ENCODE data around the gene CCM2.
"Not testable (repeated sequence)": the region's sequence is repeated elsewhere in the genome, so short reads cannot be mapped to it uniquely, and the experiment has no call there.

The CCM2 gene

DNA sequence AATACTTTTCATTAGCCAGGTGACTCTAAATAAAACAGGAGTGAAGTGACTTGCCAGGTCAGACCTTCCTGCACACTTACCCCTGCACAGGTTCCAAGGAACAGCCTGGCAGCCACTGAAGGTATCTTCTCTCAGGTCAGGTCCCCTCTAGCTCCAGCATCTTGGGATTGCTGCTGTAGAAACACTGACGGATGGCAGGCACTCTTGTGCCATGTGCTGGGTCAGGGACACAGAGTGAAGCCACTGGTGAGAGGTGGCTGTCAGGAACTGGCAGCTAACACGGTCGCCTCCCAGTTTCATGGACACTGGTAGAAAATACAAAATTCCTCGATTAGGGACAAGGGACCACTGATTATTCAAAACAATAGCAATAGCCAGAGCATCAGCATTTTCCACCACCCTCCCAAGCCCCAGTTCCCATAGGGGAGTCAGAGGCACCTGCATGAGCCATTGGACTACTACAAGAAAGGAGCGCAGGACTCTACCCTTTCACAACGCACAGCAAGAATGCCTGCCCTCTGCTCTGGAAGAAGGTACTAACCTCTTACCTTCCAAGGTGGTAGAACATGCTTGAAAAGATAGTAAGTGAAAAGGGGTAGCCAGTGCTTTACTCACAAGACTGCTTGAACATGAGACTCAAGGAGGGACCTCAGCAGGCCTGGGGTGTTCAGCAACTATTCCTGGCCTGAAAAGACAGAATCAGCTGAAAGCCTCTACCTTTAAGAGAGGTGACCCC lies 16.1 kb upstream of the CCM2 start:
- no peak for DNase-seq

DNA sequence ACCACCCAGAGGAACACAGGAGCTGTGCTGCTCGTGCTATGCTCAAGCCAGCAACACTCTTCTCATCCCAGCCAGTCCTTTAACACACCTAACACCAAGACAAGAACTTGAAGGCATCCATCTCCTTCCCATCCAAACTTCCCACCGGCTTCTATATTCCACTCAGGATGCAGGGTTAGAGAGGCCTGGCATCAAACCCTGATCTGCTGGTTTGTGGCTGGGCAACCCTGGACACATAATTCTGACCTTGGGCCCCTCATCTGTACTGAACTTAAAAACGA lies 15.6 kb upstream of the CCM2 start:
- no peak for DNase-seq

DNA sequence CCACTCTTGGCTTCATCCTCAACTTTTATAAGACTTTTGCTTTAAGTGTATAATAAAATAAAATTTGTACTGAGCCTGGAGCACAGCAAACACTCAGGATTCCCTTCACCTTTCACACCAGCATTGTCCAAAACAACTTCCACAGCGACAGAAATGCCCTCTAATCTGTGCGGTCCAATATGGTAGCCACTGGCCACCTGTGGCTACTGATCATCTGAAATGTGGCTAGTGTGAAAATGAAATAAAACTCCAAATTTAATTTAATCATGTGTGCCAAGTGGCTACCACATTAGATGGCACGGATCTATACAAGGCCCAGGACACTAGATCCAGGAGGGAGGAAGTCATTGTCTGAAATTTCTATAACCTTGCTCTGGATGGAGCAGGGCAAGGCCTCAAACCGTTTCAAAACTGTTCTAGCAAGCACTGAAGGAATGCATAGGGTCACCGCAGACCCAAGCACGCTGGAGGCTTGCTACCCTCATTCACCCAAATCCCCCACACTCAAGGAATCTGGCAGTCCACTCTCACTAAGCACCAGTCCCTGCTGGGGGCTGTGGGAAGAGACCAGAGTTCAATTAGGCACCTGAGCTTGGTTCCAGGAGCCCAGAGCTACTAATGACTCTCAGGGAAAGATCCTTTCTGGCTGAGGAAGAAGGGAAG lies 14.8 kb upstream of the CCM2 start:
- no peak for DNase-seq

DNA sequence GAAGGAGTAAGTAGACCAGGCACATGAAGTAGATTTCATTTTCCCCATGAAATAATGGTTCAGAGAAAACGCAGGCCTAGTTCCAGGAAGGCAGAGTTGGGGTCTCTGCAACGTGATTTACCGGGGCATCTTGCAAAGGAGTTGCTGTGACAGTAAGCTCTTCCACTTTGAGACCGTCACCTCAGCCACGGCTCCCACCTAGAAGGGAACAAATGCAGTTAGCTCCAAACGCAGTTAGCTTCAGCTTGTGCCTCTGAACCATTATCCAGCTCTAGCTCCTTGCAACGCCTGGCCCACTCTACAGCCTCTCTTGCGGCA lies 14.1 kb upstream of the CCM2 start:
- no peak for DNase-seq

GRCh38 chr7:44986218-44987053 lies 13.6 kb upstream of the CCM2 start:
- DNase-seq, result peak; percentile 96

- no peak for DNase-seq
Observed at GRCh38 chr7:44987457-44987856, 12.5 kb upstream of the CCM2 start.

- DNase-seq, result no peak
Observed at GRCh38 chr7:44987996-44988395, 12.0 kb upstream of the CCM2 start.

GRCh38 chr7:44988701-44989100 lies 11.3 kb upstream of the CCM2 start:
- DNase-seq, result no peak

DNA sequence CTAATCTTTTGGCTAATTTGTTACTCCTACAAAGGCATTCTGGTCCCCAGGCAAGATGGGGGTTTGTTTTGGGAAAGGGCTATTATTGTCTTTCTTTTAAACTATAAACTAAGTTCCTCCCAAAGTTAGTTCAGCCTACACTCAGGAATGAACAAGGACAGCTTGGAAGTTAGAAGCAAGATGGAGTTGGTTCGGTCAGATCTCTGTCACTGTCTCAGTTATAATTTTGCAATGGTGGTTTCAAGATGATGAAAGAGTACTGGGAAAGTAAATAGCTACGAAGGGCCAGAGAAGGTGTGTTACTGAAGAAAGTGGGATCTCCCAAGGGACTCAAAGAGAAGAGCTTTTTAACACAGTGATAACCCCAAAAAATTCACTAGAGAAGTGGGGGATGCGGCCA lies 10.9 kb upstream of the CCM2 start:
- no peak for DNase-seq

- peak; percentile 15 for DNase-seq
Observed at GRCh38 chr7:44990109-44991023, 9.6 kb upstream of the CCM2 start.

DNA sequence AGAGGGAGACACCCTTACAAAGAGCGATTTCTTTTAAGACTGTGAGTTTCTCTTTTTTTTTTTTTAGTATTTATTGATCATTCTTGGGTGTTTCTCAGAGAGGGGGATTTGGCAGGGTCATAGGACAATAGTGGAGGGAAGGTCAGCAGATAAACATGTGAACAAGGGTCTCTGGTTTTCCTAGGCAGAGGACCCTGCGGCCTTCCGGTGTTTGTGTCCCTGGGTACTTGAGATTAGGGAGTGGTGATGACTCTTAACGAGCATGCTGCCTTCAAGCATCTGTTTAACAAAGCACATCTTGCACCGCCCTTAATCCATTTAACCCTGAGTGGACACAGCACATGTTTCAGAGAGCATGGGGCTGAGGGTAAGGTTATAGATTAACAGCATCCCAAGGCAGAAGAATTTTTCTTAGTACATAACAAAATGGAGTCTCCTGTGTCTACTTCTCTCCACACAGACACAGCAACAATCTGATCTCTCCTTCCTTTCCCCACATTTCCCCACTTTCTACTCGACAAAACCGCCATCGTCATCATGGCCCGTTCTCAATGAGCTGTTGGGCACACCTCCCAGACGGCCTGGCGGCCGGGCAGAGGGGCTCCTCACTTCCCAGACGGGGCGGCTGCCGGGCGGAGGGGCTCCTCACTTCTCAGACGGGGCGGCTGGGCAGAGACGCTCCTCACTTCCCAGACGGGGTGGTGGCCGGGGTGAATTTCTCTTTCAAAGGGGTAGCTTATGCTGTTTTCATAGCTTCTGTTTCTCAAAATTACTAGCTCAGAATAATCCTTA lies 7.8 kb upstream of the CCM2 start:
- not testable (repeated sequence) for DNase-seq

DNA sequence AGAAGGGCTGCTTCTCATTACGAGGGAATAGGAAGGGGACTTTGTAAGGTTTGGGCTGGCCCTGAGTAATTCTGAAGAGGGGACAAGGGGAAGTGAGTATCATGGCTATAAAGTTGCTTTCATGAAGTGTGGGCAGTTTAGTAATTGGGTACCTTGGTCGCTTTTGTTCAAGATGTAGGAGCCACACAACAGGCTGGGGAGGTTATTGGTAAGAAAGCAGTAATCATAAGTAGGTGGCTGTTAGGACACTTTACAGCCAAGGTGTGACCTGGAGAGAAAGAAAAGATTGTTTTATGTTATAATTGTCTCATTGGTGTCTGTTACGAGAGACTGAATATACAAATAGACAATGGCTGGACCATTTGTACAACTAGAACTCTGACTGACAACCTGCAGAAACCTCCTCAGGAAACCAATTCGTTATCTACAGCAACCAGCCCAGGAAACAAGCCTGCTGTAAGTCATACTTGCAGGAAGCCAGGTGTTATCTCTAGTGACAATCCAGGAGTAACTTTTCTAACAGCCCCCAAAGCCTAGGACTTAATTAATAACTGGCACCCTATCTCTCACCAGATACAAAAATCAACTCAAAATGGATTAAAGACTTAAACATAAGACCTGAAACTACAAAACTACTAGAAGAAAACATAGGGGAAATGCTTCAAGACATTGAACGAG lies 5.0 kb upstream of the CCM2 start:
- no peak for DNase-seq

- DNase-seq, result no peak
Observed at GRCh38 chr7:44995555-44996493, 4.2 kb upstream of the CCM2 start.

DNA sequence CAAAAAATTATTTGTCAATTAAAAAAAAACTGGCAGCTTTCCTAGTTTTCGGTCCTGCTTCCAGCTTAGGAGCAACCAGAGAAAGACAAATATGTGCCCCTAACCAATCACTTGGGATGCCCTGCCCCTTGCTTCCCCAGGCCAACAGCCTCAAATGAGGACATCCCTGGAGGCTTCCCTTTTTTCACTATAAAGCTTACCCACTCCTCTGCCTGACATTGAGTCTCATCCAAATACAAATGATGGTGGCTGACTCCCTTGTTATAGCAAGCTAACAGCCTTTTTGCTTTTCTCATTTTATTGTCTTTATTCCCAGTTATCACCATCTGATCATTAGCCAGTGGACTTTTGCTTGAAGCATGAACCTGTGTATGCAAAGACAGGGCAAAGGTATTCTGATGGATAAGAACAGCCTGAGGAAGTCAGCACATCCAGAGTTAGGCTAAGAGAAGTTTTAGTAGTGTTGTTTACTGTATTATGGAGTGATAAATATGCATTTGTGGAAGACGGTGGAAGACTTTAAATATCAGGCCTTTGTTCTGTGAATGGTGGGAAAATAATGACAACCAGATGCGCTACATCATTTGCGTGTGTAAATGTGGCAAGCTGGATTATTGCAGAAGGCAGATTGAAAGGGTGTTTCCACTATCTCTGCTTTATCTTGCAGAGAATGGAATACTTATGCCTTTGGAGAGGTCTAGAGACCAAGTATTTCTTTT lies 1.7 kb upstream of the CCM2 start:
- no peak for DNase-seq

- peak; percentile 98 for DNase-seq
Observed at GRCh38 chr7:44999245-45000092, 532 bp upstream of the CCM2 start.

DNA sequence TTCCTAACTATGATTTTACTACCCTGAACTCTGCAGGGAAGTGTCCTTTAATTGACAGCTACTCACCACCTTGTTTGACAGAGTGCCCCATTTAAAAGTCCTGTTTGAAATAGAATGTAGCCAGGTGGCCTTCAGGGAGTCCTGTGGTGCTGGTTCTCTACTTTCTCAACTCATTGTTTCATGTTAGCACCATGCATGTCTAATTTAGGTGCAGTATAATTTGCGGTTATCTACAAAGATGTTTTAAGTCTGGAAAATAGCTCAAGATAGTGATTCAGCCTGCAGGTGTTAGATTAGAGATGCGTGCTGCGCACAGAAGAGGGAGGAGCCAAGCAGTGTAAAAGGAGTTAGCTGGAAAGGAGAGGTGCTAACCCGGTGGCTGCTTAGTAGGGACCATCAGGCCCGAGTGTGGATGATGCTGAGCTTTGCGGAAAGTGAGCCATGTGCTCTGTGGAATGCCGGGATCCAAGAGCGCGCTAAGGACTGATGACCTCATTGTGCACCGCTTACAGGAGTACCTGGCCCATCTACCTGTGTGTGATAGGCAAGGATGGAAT lies 1.2 kb downstream of the CCM2 start:
- peak; percentile 81 for DNase-seq

DNA sequence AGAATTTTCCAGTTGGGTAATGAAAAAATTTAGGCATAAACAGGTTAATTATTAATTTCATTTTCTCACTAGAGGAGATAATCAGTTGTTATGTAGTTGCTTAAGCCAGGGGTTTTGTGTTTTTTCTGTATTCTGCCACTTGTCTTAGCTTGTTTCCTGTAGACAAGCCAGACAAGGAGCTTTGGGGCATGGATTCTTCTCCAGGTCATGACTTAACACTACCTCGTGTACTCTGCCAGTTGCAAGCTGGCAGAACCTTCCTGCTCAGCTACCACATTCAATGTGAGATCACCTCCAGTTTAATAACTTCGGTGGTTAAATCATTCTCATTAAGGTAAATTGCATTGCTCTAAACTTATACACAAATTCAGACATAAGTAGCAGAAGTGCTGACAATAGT lies 1.8 kb downstream of the CCM2 start:
- DNase-seq, result no peak

- DNase-seq, result no peak
Observed at GRCh38 chr7:45003789-45004188, 3.8 kb downstream of the CCM2 start.

DNA sequence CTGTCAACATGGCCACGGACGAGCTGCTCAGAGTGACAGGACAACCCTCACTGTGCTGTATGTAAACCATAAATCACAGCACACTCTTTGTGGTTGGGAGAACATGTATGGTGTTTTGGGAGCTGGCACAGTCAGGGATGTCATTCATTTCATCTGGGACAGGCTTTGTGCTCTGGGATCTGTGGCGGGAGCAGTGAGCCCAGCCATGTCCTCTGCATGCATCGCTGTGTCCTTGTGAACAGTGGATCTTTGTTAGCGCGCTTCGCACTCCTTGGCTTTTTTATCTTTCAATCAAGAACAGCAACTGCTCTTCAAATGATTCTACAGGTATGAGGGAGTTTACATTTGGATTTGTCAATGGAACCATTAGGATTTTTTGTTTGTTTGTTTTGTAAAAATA lies 7.1 kb downstream of the CCM2 start:
- DNase-seq, result no peak

All from NCI-H510A treated with DMSO at 0.1 percent for 48 hours (cell line).